ENCODE measurements around the gene LITAFD. TPM values are rescaled to one million over a fixed set of nuclear protein-coding genes. Genes with fewer than 3 reads are reported as not detected.
"Not testable (repeated sequence)": the region's sequence is repeated elsewhere in the genome, so short reads cannot be mapped to it uniquely, and the experiment has no call there.

LITAFD gene
- total RNA-seq, 1 donor from 2014 or later = not detected

DNA sequence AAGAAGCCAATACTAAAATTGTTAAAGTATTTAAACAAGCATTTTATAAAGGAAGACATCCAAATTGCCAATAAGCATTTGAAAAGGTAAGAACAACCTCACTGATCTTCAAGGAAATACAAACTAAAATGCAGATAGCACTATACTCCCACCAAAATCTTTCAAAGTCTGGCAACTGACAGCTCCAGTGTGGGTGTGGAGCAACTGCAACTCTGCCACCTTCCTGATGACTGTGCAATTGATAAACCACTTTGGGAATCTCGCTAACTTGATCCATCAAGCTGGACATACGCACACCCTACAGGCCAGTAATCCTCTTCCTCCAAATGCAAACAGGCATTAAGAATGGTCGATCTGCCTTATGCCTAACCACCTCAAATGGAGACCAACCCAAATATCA lies 31.9 kb downstream of the LITAFD start:
- no peak for DNase-seq (ENCODE audit: low read depth)
- Histone ChIP-seq H3K36me3 (ENCODE audit: control insufficient read depth, insufficient read depth, low read length) (peaks cover 15% of the 10 kb centered on the region), H3K27me3 (ENCODE audit: control insufficient read depth, insufficient read depth, low read length) (no peaks in the 10 kb centered on the region), H3K4me3 (ENCODE audit: low read depth, low read length) (no peak overlapping the region)
- TF ChIP-seq, protein P1, sequence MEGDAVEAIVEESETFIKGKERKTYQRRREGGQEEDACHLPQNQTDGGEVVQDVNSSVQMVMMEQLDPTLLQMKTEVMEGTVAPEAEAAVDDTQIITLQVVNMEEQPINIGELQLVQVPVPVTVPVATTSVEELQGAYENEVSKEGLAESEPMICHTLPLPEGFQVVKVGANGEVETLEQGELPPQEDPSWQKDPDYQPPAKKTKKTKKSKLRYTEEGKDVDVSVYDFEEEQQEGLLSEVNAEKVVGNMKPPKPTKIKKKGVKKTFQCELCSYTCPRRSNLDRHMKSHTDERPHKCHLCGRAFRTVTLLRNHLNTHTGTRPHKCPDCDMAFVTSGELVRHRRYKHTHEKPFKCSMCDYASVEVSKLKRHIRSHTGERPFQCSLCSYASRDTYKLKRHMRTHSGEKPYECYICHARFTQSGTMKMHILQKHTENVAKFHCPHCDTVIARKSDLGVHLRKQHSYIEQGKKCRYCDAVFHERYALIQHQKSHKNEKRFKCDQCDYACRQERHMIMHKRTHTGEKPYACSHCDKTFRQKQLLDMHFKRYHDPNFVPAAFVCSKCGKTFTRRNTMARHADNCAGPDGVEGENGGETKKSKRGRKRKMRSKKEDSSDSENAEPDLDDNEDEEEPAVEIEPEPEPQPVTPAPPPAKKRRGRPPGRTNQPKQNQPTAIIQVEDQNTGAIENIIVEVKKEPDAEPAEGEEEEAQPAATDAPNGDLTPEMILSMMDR (IDR thresholded peaks at IDR 0.05; ENCODE audit: insufficient read depth, low read length, severe bottlenecking) = no peak
- no peak for FAIRE-seq

DNA sequence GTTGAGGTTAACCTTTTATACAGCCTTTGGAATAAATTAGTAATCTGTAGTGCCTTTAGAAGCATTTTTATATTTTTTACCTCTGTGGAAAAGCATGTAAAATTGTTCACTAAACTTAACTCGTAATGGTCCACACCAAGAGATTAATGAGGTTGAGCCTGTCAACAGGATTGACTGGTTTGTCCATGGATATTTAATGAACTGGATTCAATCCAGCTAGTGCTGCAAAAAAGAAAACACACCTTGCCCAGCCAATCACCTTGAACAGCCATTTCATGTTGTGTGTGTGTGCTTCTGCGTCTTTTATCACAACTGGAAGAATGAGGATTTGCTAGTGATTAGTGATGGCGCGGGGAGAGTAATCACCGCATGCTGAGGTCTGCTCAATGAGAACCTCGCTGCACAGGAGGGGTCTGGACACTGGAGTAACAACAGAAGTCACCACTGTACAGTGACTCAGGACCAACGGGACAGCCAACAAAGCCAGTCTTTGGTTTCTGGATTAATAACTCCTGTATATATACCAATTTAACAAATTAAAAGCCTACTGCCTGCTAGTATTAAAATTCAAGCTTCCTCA lies 33.7 kb downstream of the LITAFD start:
- FAIRE-seq (no peak), DNase-seq (ENCODE audit: low read depth) (no peak)
- H3K4me3 ChIP-seq (ENCODE audit: low read depth, low read length) = no peak overlapping the region
- TF ChIP-seq, protein P1 (IDR thresholded peaks at IDR 0.05; ENCODE audit: insufficient read depth, low read length, severe bottlenecking) = no peak
- H3K27me3 ChIP-seq (ENCODE audit: control insufficient read depth, insufficient read depth, low read length) = no peaks in the 10 kb centered on the region
- H3K36me3 ChIP-seq (ENCODE audit: control insufficient read depth, insufficient read depth, low read length) = peaks cover 19% of the 10 kb centered on the region

DNA sequence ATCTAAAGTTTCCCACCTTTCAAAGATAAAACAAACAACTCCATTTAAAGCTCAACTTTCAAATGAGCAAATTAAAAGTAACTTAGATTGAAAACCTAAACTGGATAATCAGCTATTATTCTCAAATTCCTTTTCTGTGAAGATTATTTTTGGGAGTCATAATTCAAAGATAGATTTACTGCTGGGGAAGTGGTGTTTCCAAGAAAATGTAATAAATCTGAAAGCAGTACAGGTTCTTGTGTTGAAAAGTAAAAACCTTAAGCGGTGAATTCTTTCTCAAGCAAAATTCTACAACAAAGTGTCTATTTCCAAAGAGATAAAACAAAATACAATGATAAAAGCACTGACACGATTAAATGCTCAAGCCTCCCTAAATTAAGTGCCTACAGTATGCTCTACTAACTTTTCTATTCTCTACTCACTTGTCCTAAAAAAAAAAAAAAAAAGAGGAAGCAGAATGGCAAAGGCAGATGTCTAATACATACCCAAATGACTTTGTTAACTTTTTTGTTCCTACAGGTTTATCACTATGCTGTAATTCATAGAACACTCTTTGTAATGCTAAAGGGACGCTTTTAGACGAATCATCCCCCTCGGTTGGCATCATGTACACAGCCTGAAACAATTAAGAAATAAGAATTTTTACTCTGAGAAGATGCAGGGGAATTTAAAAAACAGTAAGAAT lies 34.5 kb downstream of the LITAFD start:
- DNase-seq (ENCODE audit: low read depth) (no peak), FAIRE-seq (no peak)
- Histone ChIP-seq H3K36me3 (ENCODE audit: control insufficient read depth, insufficient read depth, low read length) (peaks cover 17% of the 10 kb centered on the region), H3K27me3 (ENCODE audit: control insufficient read depth, insufficient read depth, low read length) (no peaks in the 10 kb centered on the region), H3K4me3 (ENCODE audit: low read depth, low read length) (no peak overlapping the region)
- TF ChIP-seq, protein P1 (IDR thresholded peaks at IDR 0.05; ENCODE audit: insufficient read depth, low read length, severe bottlenecking) = no peak

DNA sequence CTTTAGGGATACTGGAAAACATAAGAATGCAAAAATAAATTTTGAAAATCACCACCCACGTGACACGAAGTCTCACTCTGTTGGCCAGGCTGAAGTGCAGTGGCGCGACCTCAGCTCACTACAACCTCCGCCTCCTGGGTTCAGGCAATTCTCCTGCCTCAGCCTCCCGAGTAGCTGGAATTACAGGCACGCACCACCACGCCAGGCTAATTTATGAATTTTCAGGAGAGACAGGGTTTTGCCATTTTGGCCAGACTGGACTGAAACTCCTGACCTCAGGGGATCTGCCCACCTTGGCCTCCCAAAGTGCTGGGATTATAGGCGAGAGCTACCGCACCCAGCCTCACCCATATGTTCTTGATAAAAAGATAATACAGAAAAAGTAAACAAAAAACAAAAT lies 35.2 kb downstream of the LITAFD start:
- peaks cover 17% of the 10 kb centered on the region for H3K36me3 ChIP-seq (ENCODE audit: control insufficient read depth, insufficient read depth, low read length)
- H3K4me3 ChIP-seq (ENCODE audit: low read depth, low read length); H3K27me3 ChIP-seq (ENCODE audit: control insufficient read depth, insufficient read depth, low read length); DNase-seq (ENCODE audit: low read depth); FAIRE-seq: not testable (repeated sequence)

DNA sequence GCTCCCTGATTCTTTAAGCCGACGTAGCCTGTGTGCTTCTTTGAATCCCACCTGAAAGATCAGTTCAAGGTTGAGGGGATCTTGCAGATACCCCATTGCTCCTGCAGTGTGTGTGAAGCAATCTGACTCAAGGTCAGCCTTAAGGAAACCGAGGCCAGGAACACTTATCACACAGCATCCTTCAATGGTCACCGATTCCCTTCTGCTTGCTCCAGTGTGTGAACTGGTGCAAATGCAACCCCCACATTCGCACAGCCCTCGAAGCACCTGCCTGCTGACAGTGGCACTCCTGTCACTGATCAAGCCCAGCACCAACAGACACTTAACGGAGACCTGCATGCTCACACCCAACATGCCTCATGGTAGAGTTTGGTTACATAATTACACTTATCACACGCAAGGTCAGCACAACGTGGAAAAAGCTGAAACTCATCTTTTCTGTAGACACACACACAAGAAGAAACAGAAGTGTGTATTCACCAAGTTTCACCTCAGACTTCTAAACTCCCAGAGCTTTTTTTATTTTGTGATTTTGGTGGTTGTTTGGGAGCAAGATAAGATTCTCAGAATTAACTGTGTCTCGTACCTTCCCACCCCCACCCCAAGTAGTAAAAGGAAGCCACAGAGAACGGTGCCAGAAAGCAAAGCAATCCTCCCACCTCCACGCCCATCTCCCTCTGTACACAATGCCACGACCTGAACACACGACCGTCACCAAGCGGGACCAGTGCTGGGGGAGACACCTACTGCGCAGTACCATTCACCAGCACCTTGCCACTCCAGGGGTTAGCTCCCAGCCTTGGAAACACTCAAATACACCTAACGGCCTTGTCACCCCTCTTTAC lies 37.2 kb downstream of the LITAFD start:
- Histone ChIP-seq H3K27me3 (ENCODE audit: control insufficient read depth, insufficient read depth, low read length) (no peaks in the 10 kb centered on the region), H3K36me3 (ENCODE audit: control insufficient read depth, insufficient read depth, low read length) (peaks cover 22% of the 10 kb centered on the region), H3K4me3 (ENCODE audit: low read depth, low read length) (no peak overlapping the region)
- TF ChIP-seq, protein P1 (IDR thresholded peaks at IDR 0.05; ENCODE audit: insufficient read depth, low read length, severe bottlenecking) = no peak
- FAIRE-seq (no peak), DNase-seq (ENCODE audit: low read depth) (no peak)

DNA sequence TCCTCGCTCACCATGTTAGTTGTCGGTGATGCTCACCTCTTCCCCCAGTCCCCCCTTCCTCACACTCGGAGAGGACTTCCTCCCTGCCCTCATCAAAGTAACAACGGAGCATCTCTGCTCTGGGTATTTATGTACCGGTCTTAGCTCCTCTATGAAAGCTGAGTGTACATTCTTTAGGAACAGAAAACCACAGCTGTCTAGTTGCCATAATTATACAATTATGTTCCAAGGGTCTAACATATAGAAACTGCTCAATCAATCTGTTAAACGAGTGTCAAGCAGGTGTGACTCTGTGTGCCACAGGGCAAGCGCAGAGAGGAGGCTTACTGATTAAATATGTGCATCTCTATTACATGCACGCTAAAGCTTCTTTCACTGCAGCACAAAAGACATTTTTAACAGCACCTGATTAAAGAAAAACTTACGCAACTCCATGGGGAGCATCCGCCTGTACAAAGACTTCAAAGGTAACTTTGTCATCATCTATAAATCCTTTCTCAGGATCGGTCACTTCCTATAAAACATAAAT lies 37.8 kb downstream of the LITAFD start:
- no peak for DNase-seq (ENCODE audit: low read depth)
- H3K36me3 ChIP-seq (ENCODE audit: control insufficient read depth, insufficient read depth, low read length) = peaks cover 22% of the 10 kb centered on the region
- no peak for FAIRE-seq
- H3K27me3 ChIP-seq (ENCODE audit: control insufficient read depth, insufficient read depth, low read length) = no peaks in the 10 kb centered on the region
- no peak overlapping the region for H3K4me3 ChIP-seq (ENCODE audit: low read depth, low read length)
- TF ChIP-seq, protein P1 (IDR thresholded peaks at IDR 0.05; ENCODE audit: insufficient read depth, low read length, severe bottlenecking) = no peak

Measured in bronchial epithelial cell (primary cell).